ENCODE data around the gene MIOX. TPM values are rescaled to one million over a fixed set of nuclear protein-coding genes. Genes with fewer than 3 reads are reported as not detected.

The MIOX gene
- total and polyA plus RNA-seq, 11 donors = not detected

DNA sequence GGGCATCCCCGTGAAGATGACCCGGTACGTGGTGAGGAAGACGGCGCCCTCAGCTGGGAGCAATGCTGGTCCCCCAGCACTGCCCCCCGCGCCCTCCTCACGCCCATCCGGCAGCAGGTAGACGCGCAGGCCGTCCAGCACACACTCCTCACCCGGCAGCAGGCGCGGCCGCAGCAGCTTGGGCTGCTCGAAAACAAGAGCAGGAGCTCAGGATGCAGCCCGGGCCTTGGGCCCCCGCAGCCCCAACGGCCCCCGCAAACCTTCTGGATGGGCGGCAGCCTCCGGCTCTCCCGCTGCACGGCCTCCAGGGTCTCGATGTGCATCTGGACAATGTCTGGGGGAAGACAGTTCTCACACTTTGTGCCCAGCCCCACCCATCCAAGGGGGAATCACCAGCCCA, 25.1 kb upstream of the MIOX start:
- Histone ChIP-seq H3K9me3 (no peaks in the 10 kb centered on the region), H3K27me3 (no peaks in the 10 kb centered on the region), H3K4me3 (no peak overlapping the region), H3K4me1 (no peaks in the 10 kb centered on the region), H3K36me3 (peaks cover 4 to 99% (median 96%) of the 10 kb centered on the region in 9 donors), H3K27ac (no peak overlapping the region)
- TF ChIP-seq, protein P1, sequence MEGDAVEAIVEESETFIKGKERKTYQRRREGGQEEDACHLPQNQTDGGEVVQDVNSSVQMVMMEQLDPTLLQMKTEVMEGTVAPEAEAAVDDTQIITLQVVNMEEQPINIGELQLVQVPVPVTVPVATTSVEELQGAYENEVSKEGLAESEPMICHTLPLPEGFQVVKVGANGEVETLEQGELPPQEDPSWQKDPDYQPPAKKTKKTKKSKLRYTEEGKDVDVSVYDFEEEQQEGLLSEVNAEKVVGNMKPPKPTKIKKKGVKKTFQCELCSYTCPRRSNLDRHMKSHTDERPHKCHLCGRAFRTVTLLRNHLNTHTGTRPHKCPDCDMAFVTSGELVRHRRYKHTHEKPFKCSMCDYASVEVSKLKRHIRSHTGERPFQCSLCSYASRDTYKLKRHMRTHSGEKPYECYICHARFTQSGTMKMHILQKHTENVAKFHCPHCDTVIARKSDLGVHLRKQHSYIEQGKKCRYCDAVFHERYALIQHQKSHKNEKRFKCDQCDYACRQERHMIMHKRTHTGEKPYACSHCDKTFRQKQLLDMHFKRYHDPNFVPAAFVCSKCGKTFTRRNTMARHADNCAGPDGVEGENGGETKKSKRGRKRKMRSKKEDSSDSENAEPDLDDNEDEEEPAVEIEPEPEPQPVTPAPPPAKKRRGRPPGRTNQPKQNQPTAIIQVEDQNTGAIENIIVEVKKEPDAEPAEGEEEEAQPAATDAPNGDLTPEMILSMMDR (IDR thresholded peaks at IDR 0.05) = no peak
- no peak for TF ChIP-seq POLR2A (IDR thresholded peaks at IDR 0.05)
- ATAC-seq (no peak), DNase-seq (no peak)
- WGBS, 4 donors = 92 to 95% (median 94%) methylated on average over 21 to 26 of the region's 26 CpGs
- intact Hi-C loops (cut with DNase I) = loop anchor here in 1 of 10 donors (10.0 kb wide), 1 partner anchor 237 kb away; no protein-coding TSS in a partner anchor

DNA sequence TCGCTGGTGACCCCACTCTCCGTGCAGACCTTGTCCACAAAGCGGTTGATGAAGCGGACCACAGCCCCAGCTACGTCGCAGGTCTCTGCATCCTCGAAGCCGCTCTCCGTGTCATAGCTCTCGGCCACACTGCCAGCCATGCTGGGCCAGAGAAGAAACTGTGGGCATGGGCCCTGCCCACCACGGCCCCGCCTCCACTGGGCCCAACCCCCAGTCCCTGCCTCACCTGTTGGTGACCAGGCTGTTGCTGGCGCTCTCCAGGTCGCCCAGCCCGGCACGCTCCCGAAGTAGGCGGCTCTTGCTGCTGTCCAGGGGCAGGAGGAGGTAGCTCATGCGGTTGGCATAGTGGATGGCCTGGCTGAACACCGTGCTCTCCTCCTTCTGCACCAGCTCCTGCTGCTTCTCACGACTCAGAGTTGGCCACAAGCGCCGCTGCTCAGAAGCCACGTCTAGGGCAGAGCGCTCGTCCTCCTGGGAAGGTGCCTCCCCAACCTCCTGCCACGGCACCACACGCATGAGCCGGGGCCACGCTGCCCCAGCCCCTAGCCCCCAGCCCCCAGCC, 24.6 kb upstream of the MIOX start:
- DNase-seq (no peak), ATAC-seq (no peak)
- WGBS, 4 donors = 96% methylated on average over 23 to 30 of the region's 30 CpGs
- intact Hi-C loops (cut with DNase I) = loop anchor here in 1 of 10 donors (10.0 kb wide), 1 partner anchor 237 kb away; no protein-coding TSS in a partner anchor
- no peaks in the 10 kb centered on the region for H3K9me3 ChIP-seq
- H3K4me3 ChIP-seq = no peak overlapping the region
- H3K27me3 ChIP-seq = no peaks in the 10 kb centered on the region
- no peak overlapping the region for H3K27ac ChIP-seq
- TF ChIP-seq, protein P1 (IDR thresholded peaks at IDR 0.05) = no peak
- no peak for TF ChIP-seq POLR2A (IDR thresholded peaks at IDR 0.05)
- no peaks in the 10 kb centered on the region for H3K4me1 ChIP-seq
- H3K36me3 ChIP-seq = peaks cover 4 to 100% (median 96%) of the 10 kb centered on the region in 9 donors

DNA sequence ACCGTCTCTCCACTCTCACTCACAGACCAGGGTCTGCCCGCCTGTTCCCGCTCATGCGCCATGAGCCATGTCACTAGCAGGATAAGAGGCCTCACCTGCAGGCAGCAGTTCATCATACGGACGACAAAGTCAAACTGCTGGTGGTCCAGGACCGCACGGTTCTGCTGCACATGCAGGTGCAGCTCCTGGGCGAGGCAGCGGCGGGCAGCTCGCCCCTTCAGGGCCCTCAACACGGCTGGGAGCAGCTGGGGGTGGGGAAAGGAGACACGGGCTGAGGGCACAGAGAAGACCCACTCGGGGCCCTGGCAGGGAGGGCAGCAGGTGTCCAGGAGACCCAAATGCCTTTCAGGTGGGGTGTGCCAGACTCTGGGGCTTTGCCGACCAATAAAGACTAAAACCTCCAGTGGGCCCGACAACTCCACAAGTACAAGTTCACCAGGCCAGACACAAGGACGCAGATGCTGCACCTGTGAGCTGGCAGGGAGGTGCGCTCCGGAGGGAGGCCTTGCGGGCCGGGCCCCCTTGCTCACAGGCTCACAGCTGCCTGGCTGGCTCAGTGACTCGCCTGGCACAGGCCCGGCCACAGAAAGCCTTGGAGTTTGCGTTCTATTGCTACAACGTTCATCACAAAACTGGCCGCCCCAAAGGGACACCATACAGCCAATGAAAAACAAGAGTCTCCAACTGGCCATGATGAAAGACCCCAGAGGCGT, 23.3 kb upstream of the MIOX start:
- Histone ChIP-seq H3K4me1 (peaks cover 0 to 4% (median 0%) of the 10 kb centered on the region in 12 donors), H3K9me3 (no peaks in the 10 kb centered on the region), H3K36me3 (peaks cover 2 to 99% (median 93%) of the 10 kb centered on the region in 9 donors), H3K27ac (no peak overlapping the region), H3K27me3 (no peaks in the 10 kb centered on the region), H3K4me3 (no peak overlapping the region)
- whole genome bisulfite sequencing, 4 donors = 91 to 94% (median 93%) methylated on average over 26 to 28 of the region's 28 CpGs
- ATAC-seq (no peak), DNase-seq (no peak)
- no peak for TF ChIP-seq POLR2A (IDR thresholded peaks at IDR 0.05)
- TF ChIP-seq, protein P1 (IDR thresholded peaks at IDR 0.05) = no peak
- intact Hi-C loops (cut with DNase I) = loop anchor here in 1 of 10 donors (10.0 kb wide), 1 partner anchor 239 kb away; no protein-coding TSS in a partner anchor

DNA sequence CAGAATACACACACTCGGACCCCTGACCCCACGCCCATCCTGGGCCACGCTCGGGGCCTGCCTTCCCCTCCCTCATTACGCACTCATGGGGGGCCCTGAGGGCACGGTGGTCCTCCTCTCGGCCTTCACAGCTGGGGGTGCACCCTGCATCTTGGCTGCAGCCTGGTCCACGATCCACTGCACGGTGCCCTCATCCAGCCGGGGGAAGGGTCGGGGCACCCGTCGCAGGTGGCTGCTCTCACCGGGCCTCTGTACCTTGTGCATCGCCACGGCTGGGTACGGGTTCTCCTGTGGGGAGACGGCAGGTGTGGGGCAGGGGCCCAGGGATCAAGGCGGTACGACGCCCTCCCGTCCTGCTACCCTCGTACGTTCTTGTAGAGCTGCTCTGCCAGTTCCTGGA, 22.2 kb upstream of the MIOX start:
- no peak overlapping the region for H3K27ac ChIP-seq
- H3K4me1 ChIP-seq = peaks cover 0 to 15% (median 6%) of the 10 kb centered on the region in 12 donors
- ATAC-seq (no peak), DNase-seq (no peak)
- no peak overlapping the region for H3K4me3 ChIP-seq
- WGBS, 4 donors = 91 to 100% (median 93%) methylated on average over 8 to 24 of the region's 24 CpGs
- no peaks in the 10 kb centered on the region for H3K9me3 ChIP-seq
- no peak for TF ChIP-seq POLR2A (IDR thresholded peaks at IDR 0.05)
- TF ChIP-seq, protein P1 (IDR thresholded peaks at IDR 0.05) = no peak
- intact Hi-C loops (cut with DNase I) = loop anchor here in 1 of 10 donors (10.0 kb wide), 1 partner anchor 240 kb away; no protein-coding TSS in a partner anchor
- H3K36me3 ChIP-seq = peaks cover 2 to 88% (median 83%) of the 10 kb centered on the region in 9 donors
- no peaks in the 10 kb centered on the region for H3K27me3 ChIP-seq
